ENCODE data around the gene ZNF385A. TPM values are rescaled to one million over a fixed set of nuclear protein-coding genes. Genes with fewer than 3 reads are reported as not detected.

ZNF385A gene
- total and polyA plus RNA-seq, 2 of the 8 experiments (the other 6 are each of a cell fraction or from before 2014, with no cell fraction given): 5.2 to 14.3 TPM

DNA sequence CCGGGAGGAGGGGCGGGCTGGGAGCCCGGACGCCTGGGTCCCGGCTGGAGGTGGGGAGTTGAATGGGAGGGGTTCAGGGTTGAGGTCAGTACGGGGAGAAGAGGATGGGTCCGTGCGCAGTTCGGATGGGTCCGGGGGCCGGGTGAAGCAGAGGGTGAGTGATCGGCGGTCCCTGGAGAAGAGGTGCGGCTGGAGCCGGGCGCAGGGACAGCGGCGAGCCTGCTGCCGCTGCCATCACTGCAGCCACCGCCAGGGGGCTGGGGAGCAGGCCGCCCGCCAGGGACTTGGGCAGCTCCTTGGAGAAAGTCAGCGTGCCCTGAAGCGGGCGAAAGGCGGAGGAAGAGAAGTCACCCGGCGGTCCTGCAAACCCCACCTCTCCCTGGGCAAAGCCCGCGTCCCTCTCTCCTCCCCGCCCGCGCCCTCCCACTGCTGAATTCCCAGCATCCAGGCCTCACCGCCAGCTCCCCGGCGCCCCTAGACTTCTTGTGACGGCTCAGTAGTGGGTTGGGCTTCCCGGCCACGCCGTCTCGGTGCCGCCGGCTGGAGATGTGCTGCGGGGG lies 14.3 kb downstream of the ZNF385A start (continued):
- TF ChIP-seq, protein P1, sequence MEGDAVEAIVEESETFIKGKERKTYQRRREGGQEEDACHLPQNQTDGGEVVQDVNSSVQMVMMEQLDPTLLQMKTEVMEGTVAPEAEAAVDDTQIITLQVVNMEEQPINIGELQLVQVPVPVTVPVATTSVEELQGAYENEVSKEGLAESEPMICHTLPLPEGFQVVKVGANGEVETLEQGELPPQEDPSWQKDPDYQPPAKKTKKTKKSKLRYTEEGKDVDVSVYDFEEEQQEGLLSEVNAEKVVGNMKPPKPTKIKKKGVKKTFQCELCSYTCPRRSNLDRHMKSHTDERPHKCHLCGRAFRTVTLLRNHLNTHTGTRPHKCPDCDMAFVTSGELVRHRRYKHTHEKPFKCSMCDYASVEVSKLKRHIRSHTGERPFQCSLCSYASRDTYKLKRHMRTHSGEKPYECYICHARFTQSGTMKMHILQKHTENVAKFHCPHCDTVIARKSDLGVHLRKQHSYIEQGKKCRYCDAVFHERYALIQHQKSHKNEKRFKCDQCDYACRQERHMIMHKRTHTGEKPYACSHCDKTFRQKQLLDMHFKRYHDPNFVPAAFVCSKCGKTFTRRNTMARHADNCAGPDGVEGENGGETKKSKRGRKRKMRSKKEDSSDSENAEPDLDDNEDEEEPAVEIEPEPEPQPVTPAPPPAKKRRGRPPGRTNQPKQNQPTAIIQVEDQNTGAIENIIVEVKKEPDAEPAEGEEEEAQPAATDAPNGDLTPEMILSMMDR (IDR thresholded peaks at IDR 0.05; ENCODE audit: control extremely low read depth in 1 of 3, insufficient read depth in 1 of 3, low read depth in 1 of 3, low read length in 3 of 3): peak; percentile 88 to 98 (median 92)
- TF ChIP-seq TBP (IDR thresholded peaks at IDR 0.05; ENCODE audit: low read depth, low read length) (peak; percentile 82; the same call in 1 of the 2 replicates), RNF2 (IDR thresholded peaks at IDR 0.05; ENCODE audit: borderline replicate concordance, low read depth, low read length, missing control alignments, poor library complexity, severe bottlenecking) (no peak), TAF7 (optimal IDR thresholded peaks at IDR 0.05; ENCODE audit: borderline replicate concordance, low read depth, low read length) (no peak), POU5F1 (IDR thresholded peaks at IDR 0.05; ENCODE audit: low read depth, low read length) (no peak), EZH2 (IDR thresholded peaks at IDR 0.05; ENCODE audit: low read depth, low read length, severe bottlenecking) (no peak), KDM1A (IDR thresholded peaks at IDR 0.05; ENCODE audit: borderline replicate concordance, low read length) (no peak), CBX8 (IDR thresholded peaks at IDR 0.05; ENCODE audit: borderline replicate concordance, low read depth, low read length) (no peak), KDM5A (IDR thresholded peaks at IDR 0.05; ENCODE audit: low read length) (no peak), SP4 (IDR thresholded peaks at IDR 0.05; ENCODE audit: low read length) (no peak), TEAD4 (IDR thresholded peaks at IDR 0.05; ENCODE audit: low read depth, low read length) (0 out of 2 replicates have a peak, but pooled peaks have one; percentile 5), HDAC2 (IDR thresholded peaks at IDR 0.05; ENCODE audit: borderline replicate concordance in 1 of 2, low read depth in 2 of 2, low read length in 2 of 2) (peak in 1 of 2 experiments; percentile 72; a peak in 1 of 4 replicates), CBX5 (IDR thresholded peaks at IDR 0.05; ENCODE audit: low read depth, low read length) (no peak), RBBP5 (IDR thresholded peaks at IDR 0.05; ENCODE audit: borderline replicate concordance, low read depth, low read length) (0 out of 2 replicates have a peak, but pooled peaks have one; percentile 7), RFX5 (IDR thresholded peaks at IDR 0.05; ENCODE audit: borderline replicate concordance, low read depth, low read length) (no peak), GABPA (IDR thresholded peaks at IDR 0.05; ENCODE audit: borderline replicate concordance, insufficient read depth, low read length) (no peak), ASH2L (IDR thresholded peaks at IDR 0.05; ENCODE audit: low read length) (peak; percentile 22)
- TF ChIP-seq, protein P2, sequence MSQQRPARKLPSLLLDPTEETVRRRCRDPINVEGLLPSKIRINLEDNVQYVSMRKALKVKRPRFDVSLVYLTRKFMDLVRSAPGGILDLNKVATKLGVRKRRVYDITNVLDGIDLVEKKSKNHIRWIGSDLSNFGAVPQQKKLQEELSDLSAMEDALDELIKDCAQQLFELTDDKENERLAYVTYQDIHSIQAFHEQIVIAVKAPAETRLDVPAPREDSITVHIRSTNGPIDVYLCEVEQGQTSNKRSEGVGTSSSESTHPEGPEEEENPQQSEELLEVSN (IDR thresholded peaks at IDR 0.05): peak; percentile 70
- TF ChIP-seq, protein P3, sequence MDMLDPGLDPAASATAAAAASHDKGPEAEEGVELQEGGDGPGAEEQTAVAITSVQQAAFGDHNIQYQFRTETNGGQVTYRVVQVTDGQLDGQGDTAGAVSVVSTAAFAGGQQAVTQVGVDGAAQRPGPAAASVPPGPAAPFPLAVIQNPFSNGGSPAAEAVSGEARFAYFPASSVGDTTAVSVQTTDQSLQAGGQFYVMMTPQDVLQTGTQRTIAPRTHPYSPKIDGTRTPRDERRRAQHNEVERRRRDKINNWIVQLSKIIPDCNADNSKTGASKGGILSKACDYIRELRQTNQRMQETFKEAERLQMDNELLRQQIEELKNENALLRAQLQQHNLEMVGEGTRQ (IDR thresholded peaks at IDR 0.05; ENCODE audit: low read length): 0 out of 2 replicates have a peak, but pooled peaks have one; percentile 16
